Activated CD4-positive, CD25-positive, alpha-beta regulatory T cell treated with anti-CD3 and anti-CD28 coated beads, Interleukin-2, amount 50 U/mL, for 16 hours (primary cell): Measurements from ENCODE around the gene ANKEF1.

Source experiments
- DNase-seq: peaks from one replicate; pipeline ENCODE4 v3.0.0-alpha.2; 2020; ENCODE audit warnings: low read depth, low spot score

ANKEF1 gene

DNA sequence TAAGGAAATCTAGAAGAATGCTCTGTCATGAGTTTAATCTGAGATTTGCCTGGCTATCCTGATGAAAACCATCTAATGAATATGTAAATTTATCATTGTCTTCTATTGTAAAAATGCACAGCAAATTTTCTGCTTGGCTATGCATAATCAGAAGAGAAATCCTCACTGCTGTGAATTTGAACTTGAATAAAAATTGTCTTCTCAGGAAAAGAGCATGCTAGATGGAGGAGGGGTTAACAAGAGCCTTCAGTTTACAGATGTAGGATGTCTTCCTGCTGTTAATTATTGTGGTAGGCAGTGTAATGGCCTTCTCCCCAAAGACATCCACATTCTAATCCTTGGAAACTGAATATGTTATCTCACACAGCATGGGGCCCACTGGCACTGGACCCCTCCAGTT lies 45.8 kb downstream of the ANKEF1 start:
- no peak for DNase-seq

GRCh38 chr20:10089871-10090587 lies 55.2 kb downstream of the ANKEF1 start:
- DNase-seq: no peak

GRCh38 chr20:10090588-10091166 lies 55.9 kb downstream of the ANKEF1 start:
- DNase-seq: no peak

DNA sequence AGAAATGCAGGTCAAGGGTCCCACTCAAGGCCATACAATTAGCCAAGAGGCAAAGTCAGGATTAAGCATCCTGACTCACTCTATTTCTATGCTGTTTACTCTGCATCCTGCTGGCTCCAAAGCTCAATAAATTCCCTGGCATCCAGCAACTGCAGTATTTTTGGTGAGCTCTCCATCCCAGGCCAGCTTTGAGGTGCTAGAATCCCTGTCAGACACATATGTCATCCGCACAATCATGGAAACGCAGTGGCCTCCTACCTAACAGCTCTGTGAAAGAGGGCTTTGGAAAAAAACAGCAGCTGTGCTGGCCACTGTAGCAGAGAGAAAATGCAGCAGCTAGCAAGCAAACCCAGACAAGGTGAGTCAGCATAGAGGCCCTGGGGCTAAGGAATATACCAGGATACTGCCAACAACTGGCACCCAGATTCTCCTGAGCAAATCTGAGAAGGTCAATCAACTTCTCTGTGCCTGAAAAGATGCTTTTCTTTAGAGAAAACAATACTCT lies 58.4 kb downstream of the ANKEF1 start:
- no peak for DNase-seq

- no peak for DNase-seq
Observed at GRCh38 chr20:10094566-10095173, 59.9 kb downstream of the ANKEF1 start.

DNA sequence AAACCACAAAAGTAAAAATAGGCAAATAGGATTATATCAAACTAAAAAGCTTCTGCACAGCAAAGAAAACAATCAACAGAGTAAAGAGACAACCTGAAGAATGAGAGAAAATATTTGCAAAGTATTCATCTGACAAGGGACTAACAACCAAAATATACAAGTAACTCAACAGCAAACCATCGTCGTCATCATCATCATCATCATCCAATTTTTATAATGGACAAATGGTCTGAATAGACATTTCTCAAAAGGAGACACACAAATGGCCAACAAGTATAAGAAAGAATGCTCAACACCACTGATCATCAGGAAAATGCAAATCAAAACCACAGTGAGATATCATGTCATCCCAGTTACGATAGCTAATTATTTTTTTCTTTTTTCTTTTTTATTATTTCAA lies 62.0 kb downstream of the ANKEF1 start:
- DNase-seq: no peak

DNA sequence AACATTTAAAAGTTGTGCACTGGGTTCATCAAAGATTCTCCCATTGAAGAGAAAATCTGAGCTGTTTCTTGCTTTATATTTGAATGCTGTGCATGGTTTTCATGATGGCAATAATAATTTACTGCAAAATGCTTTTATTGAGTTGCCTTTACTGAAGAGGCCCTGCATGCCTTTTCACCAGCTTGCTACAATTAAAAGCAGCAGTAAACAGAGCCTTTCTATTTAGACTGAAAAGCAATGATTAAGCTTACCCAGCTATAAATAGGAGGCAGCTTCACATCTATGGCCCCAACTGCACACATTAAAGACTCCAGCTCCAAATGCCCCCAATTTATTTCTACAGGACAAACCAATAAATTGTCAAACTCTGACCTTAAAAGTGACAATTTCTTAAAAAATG lies 70.3 kb downstream of the ANKEF1 start:
- no peak for DNase-seq
